Lower lobe of right lung (tissue), 2 donors: ENCODE data around the gene SLC49A4. TPM values are rescaled to one million over a fixed set of nuclear protein-coding genes. Genes with fewer than 3 reads are reported as not detected.

ENCODE experiments used
- ATAC-seq, 2 donors: fragments of 200-7000 bp; cut with Tn5 transposase; one replicate each; pipeline ENCODE4 v1.9.1; 2020 to 2022; ENCODE audit warnings: mild to moderate bottlenecking in 2 of 2, moderate library complexity in 2 of 2
- DNase-seq: peaks from one replicate; pipeline ENCODE4 v3.0.0-alpha.2; 2020
- H3K27ac ChIP-seq: fragments of 200-600 bp; one replicate; pipeline ENCODE4 v1.8.0; 2022
- H3K27me3 ChIP-seq: fragments of 200-600 bp; one replicate; pipeline ENCODE4 v1.8.0; 2022; ENCODE audit warnings: low read depth
- H3K36me3 ChIP-seq: fragments of 200-600 bp; one replicate; pipeline ENCODE4 v1.8.0; 2022; ENCODE audit warnings: mild to moderate bottlenecking
- H3K4me1 ChIP-seq: fragments of 200-600 bp; one replicate; pipeline ENCODE4 v1.8.0; 2022
- H3K4me3 ChIP-seq: fragments of 200-600 bp; one replicate; pipeline ENCODE4 v1.8.0; 2022; ENCODE audit warnings: mild to moderate bottlenecking
- H3K9me3 ChIP-seq: fragments of 200-600 bp; one replicate; pipeline ENCODE4 v1.8.0; 2022
- intact Hi-C: fragments of 100-400 bp; cut with DNase I; formaldehyde crosslinking; loops from one replicate; pipeline ENCODE4 v1.11.0; 2022
- total RNA-seq: library from RNA; stranded (reverse); fragmentation: NEBNext Ultra II Directional; extraction: Animal tissue kit (Norgen Biotek cat#: 25700); gene quantifications from one replicate; pipeline ENCODE4 v1.2.1, GENCODE V29; 2021
- TF ChIP-seq, protein P1 (sequence below): fragments of 200-600 bp; IDR thresholded peaks from one replicate; pipeline ENCODE4 v1.8.0; 2022; ENCODE audit warnings: antibody characterized with exemption, mild to moderate bottlenecking
- donor health status: DM: no; HTN: yes; CAD: no; lungs with severe emphysema.

Gene SLC49A4
- total RNA-seq, 1 donor from 2014 or later = 14.9 TPM

DNA sequence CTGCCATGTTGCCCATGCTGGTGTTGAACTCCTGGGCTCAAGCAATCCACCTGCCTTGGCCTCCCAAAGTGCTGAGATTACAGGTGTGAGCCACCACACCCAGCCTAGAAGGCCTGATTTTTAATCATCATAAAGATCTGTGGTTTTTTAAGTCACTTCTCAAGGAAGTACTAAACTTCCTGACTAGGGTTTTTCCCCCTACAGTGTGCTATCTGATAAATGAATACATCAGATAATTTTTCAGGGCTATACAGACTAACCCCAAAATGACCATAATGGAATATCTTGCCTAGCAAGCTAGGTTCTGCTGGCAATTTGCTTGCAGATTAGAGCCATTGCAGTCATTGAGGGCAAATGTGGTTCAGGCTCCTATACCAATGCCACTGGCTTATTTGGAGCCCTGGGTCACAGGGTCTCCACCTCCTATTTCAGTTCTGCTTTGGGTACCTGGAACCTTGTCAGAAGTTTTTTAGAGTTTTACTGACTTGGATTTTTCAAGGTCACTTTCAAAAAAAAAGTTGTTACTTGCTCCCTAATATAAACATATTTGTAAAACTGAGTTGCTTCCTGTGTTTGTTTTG lies 80.8 kb downstream of the SLC49A4 start:
- Histone ChIP-seq H3K36me3 (peaks cover 30% of the 10 kb centered on the region), H3K27me3 (no peaks in the 10 kb centered on the region), H3K4me3 (no peak overlapping the region), H3K9me3 (no peaks in the 10 kb centered on the region), H3K4me1 (no peaks in the 10 kb centered on the region), H3K27ac (no peak overlapping the region)
- intact Hi-C loops = no loop called here
- no peak for DNase-seq
- TF ChIP-seq, protein P1, sequence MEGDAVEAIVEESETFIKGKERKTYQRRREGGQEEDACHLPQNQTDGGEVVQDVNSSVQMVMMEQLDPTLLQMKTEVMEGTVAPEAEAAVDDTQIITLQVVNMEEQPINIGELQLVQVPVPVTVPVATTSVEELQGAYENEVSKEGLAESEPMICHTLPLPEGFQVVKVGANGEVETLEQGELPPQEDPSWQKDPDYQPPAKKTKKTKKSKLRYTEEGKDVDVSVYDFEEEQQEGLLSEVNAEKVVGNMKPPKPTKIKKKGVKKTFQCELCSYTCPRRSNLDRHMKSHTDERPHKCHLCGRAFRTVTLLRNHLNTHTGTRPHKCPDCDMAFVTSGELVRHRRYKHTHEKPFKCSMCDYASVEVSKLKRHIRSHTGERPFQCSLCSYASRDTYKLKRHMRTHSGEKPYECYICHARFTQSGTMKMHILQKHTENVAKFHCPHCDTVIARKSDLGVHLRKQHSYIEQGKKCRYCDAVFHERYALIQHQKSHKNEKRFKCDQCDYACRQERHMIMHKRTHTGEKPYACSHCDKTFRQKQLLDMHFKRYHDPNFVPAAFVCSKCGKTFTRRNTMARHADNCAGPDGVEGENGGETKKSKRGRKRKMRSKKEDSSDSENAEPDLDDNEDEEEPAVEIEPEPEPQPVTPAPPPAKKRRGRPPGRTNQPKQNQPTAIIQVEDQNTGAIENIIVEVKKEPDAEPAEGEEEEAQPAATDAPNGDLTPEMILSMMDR = no peak
- no peak for ATAC-seq

- intact Hi-C loops = no loop called here
- Histone ChIP-seq H3K27me3 (no peaks in the 10 kb centered on the region), H3K36me3 (peaks cover 20% of the 10 kb centered on the region), H3K4me1 (no peaks in the 10 kb centered on the region), H3K4me3 (no peak overlapping the region), H3K27ac (no peak overlapping the region), H3K9me3 (no peaks in the 10 kb centered on the region)
- no peak for ATAC-seq
- TF ChIP-seq, protein P1 = no peak
- no peak for DNase-seq
Observed at GRCh38 chr3:122880173-122880572, 85.3 kb downstream of the SLC49A4 start.

GRCh38 chr3:122880624-122881023 lies 85.8 kb downstream of the SLC49A4 start:
- no peak overlapping the region for H3K27ac ChIP-seq
- H3K27me3 ChIP-seq = no peaks in the 10 kb centered on the region
- intact Hi-C loops = no loop called here
- no peaks in the 10 kb centered on the region for H3K9me3 ChIP-seq
- H3K4me3 ChIP-seq = no peak overlapping the region
- peaks cover 20% of the 10 kb centered on the region for H3K36me3 ChIP-seq
- TF ChIP-seq, protein P1 = no peak
- DNase-seq (no peak), ATAC-seq (no peak)
- H3K4me1 ChIP-seq = no peaks in the 10 kb centered on the region

DNA sequence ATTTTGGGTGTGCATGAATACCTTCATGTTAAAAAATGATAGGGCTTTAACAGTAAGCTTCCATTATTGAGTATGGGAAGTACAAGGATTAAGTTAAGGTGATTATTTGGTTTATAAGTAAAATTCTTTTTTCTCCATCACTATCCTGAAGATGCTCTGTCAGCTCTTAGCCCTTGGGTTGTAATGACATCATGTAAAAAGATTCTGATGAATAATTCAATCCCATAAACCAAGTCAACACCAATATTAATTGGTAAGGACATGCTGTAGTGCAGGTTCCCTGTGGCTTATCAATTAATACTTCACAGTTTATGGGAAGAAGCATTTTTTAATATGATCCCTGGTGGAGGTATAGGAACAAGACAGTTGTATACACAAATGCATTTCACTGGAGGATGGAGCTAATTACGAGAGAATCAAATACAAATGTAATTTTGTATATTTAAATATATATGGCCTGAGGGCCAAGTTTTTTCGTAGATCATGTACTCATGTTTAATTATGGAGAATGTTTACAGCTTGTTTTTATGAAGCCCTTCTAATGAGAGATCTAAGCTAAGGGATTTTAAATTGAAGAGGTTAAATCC lies 87.6 kb downstream of the SLC49A4 start:
- peaks cover 20% of the 10 kb centered on the region for H3K36me3 ChIP-seq
- H3K4me3 ChIP-seq = no peak overlapping the region
- H3K27ac ChIP-seq = no peak overlapping the region
- H3K9me3 ChIP-seq = no peaks in the 10 kb centered on the region
- intact Hi-C loops = no loop called here
- TF ChIP-seq, protein P1 = no peak
- ATAC-seq (no peak), DNase-seq (no peak)
- H3K4me1 ChIP-seq = no peaks in the 10 kb centered on the region
- no peaks in the 10 kb centered on the region for H3K27me3 ChIP-seq

DNA sequence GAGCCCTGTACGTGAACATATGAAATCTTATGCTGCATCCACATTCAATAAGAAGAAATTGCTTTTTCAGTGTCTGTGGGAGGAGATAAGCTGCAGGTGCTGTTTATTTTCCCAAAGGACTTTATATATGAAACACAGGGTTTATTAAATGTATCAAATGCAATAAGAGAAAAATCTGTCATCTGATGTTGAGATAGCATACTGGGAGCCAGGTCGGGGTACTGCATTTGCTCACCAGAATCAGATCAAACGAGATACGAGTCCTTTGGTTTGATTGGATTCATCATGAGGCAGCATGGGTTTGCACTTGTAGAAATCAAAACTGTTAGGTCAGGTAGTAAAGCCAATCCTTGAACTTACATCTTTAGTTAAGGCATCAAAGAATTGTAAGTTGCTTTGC lies 91.4 kb downstream of the SLC49A4 start:
- Histone ChIP-seq H3K27me3 (no peaks in the 10 kb centered on the region), H3K4me1 (peaks cover 9% of the 10 kb centered on the region), H3K4me3 (no peak overlapping the region), H3K9me3 (no peaks in the 10 kb centered on the region), H3K27ac (no peak overlapping the region), H3K36me3 (peaks cover 5% of the 10 kb centered on the region)
- DNase-seq = no peak
- no peak for ATAC-seq
- TF ChIP-seq, protein P1 = no peak
- intact Hi-C loops = no loop called here
